HG03175 (cell line): ENCODE measurements around the gene S100A3.
A peak's percentile ranks its signal among the peaks of the same experiment; 100 is the strongest.

Experiments used
- ATAC-seq: cut with Tn5 transposase; IDR thresholded peaks from one replicate; pipeline ENCODE4 v1.9.1; 2021; ENCODE audit warnings: mild to moderate bottlenecking, moderate library complexity; ENCODE audit not compliant: unreplicated experiment

S100A3 gene

GRCh38 chr1:153515504-153516394 lies 33.3 kb downstream of the S100A3 start:
- ATAC-seq, result no peak

- no peak for ATAC-seq
Measured at GRCh38 chr1:153513666-153514065, 35.4 kb downstream of the S100A3 start.

GRCh38 chr1:153513023-153513422 lies 36.0 kb downstream of the S100A3 start:
- no peak for ATAC-seq

- peak; percentile 43 for ATAC-seq
Measured at GRCh38 chr1:153510984-153511410, 38.1 kb downstream of the S100A3 start.

- no peak for ATAC-seq
Measured at GRCh38 chr1:153509729-153510354, 39.2 kb downstream of the S100A3 start.

GRCh38 chr1:153509036-153509435 lies 40.0 kb downstream of the S100A3 start:
- ATAC-seq, result no peak

- ATAC-seq, result no peak
Measured at GRCh38 chr1:153507926-153508583, 41.0 kb downstream of the S100A3 start.

GRCh38 chr1:153506831-153507413 lies 42.1 kb downstream of the S100A3 start:
- ATAC-seq, result no peak

GRCh38 chr1:153506386-153506785 lies 42.7 kb downstream of the S100A3 start:
- ATAC-seq, result no peak

- no peak for ATAC-seq
Measured at GRCh38 chr1:153505576-153505975, 43.5 kb downstream of the S100A3 start.

- ATAC-seq, result no peak
Measured at GRCh38 chr1:153503766-153504165, 45.3 kb downstream of the S100A3 start.

- ATAC-seq, result no peak
Measured at GRCh38 chr1:153498746-153499145, 50.3 kb downstream of the S100A3 start.
